NCI-H510A treated with DMSO at 0.1 percent for 48 hours (cell line): ENCODE measurements around the gene ING2.
"Not testable (repeated sequence)": the region's sequence is repeated elsewhere in the genome, so short reads cannot be mapped to it uniquely, and the experiment has no call there.

Experiments used
- DNase-seq: peaks from one replicate; lab custom pipeline; 2025; lab: John Stamatoyannopoulos, UW

ING2 gene

DNA sequence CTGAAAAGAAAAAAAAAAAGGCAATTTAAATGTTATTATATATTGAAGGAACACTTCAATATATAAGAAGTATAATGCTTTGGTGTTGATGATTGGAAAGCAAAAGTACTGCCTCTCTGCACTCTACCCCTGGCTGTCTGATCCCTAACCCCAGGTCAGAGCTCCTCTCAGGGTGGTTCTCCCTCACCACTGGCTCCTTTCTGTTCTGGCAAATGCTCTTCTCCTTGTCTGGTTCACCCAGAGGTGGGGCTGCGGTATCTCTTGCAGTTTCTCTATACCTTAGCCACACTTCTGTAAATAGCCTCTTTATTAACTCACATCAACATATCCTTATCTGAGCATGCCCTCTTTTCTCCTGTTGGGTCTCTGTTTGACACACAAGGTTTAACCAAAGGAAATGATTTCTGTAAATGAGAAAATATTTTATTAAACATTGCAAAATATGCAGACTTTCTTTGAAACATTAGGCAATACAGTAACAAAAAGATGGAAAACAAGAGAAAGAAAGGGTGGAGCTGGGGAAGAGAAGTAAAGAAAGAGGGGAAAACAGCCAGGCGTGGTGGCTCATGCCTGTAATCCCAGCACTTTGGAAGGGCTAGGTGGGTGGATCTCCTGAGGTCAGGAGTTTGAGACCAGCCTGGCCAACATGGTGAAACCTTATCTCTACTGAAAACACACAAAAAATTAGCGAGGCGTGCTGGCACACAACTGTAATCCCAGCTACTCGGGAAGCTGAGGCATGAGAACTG, 45.7 kb downstream of the ING2 start:
- no peak for DNase-seq

DNA sequence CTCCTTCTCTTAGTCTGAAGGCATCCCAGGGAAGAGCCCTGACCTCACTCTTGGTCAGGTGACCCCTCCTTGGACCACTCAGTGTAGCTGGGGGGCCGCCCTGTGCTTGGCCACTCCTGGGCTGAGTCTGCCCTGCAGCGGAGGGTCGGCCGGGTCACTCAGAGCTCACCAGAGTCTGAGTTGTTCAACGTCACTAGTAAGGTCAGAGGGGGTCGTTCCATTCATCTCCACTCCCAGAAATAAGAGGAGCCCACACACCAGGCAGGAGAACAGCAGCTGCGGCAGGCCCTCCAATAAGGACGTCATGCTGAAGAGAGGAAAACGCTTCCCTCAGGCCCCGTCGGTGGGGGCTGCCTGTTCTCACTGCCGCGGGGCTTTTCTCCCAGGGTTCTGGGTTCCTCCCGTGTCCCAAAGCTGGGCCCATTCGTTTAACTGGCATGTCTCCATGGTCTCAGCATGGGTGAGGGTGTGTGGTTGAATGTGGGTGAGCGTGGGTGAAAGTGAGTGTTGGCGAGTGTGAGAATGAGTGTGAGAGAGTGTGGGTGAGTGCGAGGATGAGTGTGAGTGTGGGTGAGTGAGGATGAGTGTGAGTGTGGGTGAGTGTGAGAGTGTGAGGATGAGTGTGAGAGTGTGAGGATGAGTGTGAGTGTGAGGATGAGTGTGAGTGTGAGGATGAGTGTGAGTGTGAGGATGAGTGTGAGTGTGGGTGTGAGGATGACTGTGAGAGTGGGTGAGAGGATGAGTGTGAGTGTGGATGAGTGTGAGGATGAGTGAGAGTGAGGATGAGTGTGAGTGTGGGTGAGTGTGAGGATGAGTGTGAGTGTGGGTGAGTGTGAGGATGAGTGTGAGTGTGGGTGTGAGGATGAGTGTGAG, 47.7 kb downstream of the ING2 start:
- DNase-seq, result no peak

DNA sequence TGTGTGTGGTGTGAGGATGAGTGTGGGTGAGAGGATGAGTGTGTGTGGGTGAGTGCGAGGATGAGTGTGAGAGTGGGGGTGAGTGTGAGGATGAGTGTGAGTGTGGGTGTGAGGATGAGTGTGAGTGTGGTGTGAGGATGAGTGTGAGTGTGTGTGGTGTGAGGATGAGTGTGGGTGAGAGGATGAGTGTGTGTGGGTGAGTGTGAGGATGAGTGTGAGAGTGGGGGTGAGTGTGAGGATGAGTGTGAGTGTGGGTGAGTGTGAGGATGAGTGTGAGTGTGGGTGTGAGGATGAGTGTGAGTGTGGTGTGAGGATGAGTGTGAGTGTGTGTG, 48.3 kb downstream of the ING2 start:
- DNase-seq, result not testable (repeated sequence)

DNA sequence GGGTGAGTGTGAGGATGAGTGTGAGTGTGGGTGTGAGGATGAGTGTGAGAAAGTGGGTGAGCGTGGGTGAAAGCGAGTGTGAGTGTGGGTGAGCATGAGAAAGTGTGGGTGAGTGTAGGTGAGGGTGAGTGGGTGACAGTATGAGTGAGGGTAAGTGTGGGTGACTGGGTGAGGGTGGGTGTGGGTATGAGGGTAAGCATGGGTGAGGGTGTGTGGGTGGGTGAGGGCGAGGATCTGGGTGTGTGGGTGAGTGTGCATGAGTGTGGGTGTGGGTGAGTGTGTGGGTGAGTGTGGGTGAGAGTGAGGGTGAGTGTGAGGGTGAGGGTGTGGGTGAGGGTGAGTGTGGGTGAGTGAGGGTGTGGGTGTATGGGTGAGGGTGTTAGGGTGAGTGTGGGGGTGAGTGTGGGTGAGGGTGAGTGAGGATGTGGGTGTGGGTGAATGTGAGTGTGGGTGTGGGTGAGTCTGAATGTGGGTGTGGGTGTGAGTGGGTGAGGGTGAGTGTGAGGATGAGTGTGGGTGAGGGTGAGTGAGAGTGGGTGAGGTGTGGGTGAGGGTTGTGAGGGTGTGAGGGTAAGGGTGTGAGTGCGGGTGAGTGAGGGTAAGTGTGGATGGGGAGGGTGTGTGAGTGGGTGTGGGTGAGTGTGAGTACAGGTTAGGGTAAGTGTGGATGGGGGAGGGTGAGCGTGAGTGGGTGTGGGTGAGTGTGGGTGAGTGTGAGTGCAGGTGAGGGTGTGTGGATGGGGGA, 48.9 kb downstream of the ING2 start:
- no peak for DNase-seq

DNA sequence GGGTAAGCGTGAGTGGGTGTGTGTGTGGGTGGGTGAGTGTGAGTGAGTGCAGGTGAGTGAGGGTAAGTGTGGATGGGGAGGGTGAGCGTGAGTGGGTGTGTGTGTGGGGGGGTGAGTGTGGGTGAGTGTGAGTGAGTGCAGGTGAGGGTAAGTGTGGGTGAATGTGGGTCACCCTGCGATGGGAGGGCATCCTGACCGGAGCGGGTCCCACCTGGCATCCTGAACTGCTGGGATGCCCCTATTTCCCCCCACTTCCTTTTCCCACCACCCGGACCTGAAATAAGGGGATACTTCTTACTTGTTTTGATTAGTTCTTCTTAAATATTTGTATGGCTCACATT, 49.5 kb downstream of the ING2 start:
- no peak for DNase-seq

DNA sequence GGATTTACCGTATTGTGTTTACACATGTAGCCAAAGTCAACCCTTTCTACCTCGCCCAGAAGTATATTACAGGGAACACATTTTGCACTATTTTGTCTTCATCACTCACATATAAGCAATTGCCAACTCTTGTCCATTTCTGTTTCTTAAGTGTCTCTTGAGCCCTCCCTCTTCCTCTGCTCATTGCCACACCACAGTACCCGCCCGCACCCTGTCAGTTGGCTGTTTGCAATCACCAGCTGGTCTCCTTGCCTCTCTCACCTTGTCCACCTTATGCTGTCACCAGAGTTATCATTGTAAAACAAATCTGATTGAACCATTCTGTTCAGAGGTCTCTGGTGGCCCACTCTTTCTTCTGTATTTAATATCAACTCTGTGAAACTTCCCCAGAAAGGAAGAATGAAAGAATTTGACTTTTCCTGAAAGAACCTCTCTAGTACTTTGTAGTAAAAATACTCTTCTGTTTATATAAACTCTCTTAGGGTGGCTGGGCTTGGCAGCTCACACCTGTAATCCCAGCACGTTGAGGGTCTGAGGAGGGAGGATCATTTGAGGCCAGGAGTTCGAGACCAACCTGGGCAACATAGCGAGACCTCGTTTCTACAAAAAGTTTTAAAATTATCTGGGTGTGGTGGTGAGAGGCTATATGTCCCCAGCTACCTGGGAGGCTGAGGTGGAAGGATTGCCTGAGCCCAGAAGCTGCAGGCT, 50.2 kb downstream of the ING2 start:
- peak; percentile 1 for DNase-seq

DNA sequence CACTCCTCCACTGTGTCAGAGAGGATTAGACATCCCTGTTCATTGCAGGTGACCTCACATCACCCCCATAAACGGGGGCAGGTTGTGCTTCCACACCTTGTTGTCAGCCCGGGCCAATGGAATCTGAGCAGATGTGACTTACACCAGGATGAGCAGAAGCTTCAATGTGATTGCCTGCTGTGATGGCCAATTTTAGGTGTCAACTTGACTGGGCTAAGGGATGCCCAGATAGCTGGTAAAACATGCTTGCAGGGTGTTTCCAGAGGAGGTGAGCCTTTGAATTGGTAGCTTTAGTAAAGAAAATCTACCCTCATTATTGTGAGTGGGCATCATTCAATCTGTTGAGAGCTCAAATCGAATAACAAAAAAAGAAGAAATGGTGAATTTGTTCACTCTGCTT, 52.1 kb downstream of the ING2 start:
- DNase-seq, result no peak

DNA sequence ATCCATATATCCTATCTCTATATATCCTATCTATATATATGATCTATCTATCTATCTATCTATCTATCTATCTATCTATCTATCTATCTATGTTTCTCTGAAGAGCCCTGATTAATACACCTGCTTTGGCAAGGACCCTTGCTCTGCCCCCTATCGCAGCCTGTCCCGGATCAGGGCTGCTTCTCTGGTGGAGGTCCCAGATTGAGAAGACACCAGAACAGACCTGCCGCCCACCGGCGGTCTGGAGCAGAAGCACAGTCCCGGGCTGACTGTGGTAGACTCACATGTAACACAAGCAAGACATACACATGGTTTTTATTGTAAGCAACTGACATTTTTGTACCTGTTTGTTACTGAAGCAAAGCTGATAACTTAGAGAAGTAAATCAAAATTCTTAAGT, 52.8 kb downstream of the ING2 start:
- no peak for DNase-seq

DNA sequence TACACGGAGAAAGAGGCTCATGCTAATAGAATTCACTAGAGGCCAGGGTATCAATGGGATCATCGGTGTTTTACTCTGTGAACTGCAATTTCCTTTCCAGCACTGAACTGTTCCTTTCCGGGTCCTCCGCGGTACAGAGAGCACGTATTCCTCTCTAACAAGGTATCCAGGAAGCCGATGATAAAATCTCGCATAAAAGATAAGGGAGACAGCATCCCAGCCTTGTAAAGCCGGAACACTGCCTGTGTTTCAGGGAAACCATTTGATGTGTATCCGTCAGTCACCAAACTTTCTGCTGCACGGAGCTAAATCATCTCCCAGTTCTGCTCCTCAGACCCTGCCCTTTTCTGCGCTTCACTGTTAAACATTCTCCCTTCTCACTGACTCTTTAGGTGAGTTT, 54.0 kb downstream of the ING2 start:
- DNase-seq, result no peak

DNA sequence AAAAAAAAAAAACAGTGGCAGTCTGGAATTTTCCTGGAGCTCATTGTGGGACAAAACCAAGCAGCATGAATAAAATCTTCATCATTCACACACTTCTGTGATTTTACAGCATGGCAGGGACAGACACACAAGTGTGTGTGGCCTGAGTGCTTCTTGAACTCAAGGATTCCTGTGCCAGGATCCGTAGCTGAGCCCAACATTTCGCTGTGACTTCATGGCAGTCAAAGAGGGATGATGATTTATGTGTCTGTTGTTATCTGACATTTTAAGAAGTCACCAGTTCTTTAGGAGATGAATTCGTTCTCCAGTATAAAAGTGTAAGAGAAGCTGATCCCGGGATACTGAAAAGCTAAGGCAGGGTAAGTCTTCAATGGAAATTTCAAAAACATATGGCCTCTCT, 57.0 kb downstream of the ING2 start:
- no peak for DNase-seq
